Activated naive CD4-positive, alpha-beta T cell treated with anti-CD3 and anti-CD28 coated beads for 36 hours (primary cell): ENCODE data around the gene ZNF701. TPM values are rescaled to one million over a fixed set of nuclear protein-coding genes. Genes with fewer than 3 reads are reported as not detected.
"Not testable (repeated sequence)": the region's sequence is repeated elsewhere in the genome, so short reads cannot be mapped to it uniquely, and the experiment has no call there.

ENCODE experiments used
- CTCF ChIA-PET: fragments of 350-600 bp; sonication (Branson Sonifier 250); formaldehyde crosslinking; loops from one replicate; lab custom pipeline; 2021; ENCODE audit warnings: antibody characterized with exemption; lab: Charles Lee
- DNase-seq: peaks from one replicate; pipeline ENCODE4 v3.0.0-alpha.2; 2020
- H3K27ac Mint-ChIP-seq: one replicate; pipeline ENCODE4 v1.8.0; 2021; ENCODE audit warnings: mild to moderate bottlenecking, mixed read lengths
- H3K27me3 Mint-ChIP-seq: one replicate; pipeline ENCODE4 v1.8.0; 2021; ENCODE audit warnings: low read depth, mixed read lengths
- H3K36me3 Mint-ChIP-seq: one replicate; pipeline ENCODE4 v1.8.0; 2021; ENCODE audit warnings: low read depth, mixed read lengths
- H3K4me1 Mint-ChIP-seq: one replicate; pipeline ENCODE4 v1.8.0; 2021; ENCODE audit warnings: low read depth, mixed read lengths
- H3K4me3 Mint-ChIP-seq: one replicate; pipeline ENCODE4 v1.8.0; 2021; ENCODE audit warnings: mild to moderate bottlenecking, moderate library complexity, mixed read lengths
- H3K9me3 Mint-ChIP-seq: one replicate; pipeline ENCODE4 v1.8.0; 2021; ENCODE audit warnings: mixed read lengths
- intact Hi-C: fragments of 100-400 bp; cut with micrococcal nuclease; formaldehyde crosslinking; loops from one replicate; pipeline ENCODE4 v1.15.1; 2023
- total RNA-seq, 2 experiments: library from RNA; stranded (reverse); gene quantifications; one replicate each; pipeline ENCODE4 v1.2.3, GENCODE V29; 2021

Gene ZNF701
- total RNA-seq, 2 experiments from 2014 or later: 13.8 to 15.0 TPM

DNA sequence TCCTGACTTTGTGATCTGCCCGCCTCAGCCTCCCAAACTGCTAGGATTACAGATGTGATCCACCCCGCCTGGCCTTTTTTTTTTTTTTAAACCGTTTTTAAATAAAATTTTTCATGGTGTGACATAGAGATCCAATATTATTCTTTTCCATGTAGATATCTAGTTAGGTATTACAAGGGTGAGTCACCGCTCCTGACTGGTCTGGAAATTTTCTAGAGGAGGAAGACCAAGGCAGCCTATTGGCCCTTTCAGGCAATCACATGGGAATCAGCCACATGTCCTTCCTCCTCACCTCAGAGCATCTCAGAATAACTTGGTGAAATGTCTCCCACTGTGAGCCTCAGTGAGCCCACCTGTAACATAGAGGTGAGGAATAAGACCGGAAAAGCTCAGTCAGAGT, 28.9 kb upstream of the ZNF701 start:
- H3K27me3 Mint-ChIP-seq, H3K27ac Mint-ChIP-seq, intact Hi-C loops, H3K4me3 Mint-ChIP-seq, CTCF ChIA-PET, DNase-seq: not testable (repeated sequence)
- Mint-ChIP-seq H3K36me3 (peaks cover 78% of the 10 kb centered on the region), H3K9me3 (peaks cover 38% of the 10 kb centered on the region), H3K4me1 (peaks cover 31% of the 10 kb centered on the region)

DNA sequence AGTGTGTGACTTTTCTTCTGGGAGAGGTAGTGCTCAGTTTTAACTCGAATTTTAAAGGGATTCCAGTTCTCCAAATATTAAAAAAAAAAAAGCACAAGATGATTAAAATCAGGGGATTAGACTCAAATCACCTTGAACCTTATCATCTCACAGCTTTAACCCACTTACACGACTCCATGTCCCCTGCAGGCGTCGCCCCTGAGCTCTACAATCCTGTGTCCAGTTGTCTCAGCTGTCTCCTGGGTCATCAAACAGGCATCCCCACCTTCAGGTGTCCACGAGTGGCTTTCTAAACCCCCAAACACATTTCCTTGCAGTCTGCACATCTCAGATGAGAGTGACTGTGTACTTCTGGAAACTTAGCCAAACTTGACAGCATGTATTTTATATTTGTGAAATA, 28.5 kb upstream of the ZNF701 start:
- CTCF ChIA-PET: no interaction called here

DNA sequence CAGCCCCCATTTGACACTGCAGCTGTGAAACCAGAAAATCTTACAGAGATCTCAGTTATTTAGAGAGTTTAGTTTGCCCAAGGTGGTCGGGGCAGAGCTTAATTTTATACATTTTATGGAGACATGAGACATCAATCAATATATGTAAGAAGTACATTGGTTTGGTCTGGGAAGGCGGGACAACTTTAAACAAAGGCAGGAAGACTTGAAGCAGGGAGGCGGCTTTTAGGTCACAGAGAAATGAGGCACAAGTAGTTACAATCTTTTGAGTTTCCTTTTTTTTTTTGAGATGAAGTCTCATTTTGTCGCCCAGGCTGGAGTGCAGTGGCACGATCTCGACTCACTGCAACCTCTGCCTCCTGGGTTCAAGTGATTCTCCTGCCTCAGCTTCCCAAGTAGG, 27.5 kb upstream of the ZNF701 start:
- H3K9me3 Mint-ChIP-seq: peaks cover 35% of the 10 kb centered on the region
- peak overlapping the region; percentile 46 for H3K27ac Mint-ChIP-seq
- intact Hi-C loops, H3K27me3 Mint-ChIP-seq, H3K4me3 Mint-ChIP-seq, DNase-seq: not testable (repeated sequence)
- CTCF ChIA-PET: interaction anchor here (0.6 to 0.7 kb wide), 2 partner anchors 46 to 546 kb away, joined by 3 to 4 read pairs; no protein-coding TSS in a partner anchor
- H3K36me3 Mint-ChIP-seq: peaks cover 81% of the 10 kb centered on the region
- peaks cover 18% of the 10 kb centered on the region for H3K4me1 Mint-ChIP-seq

More for the DNA sequence above, 28.5 kb upstream of the ZNF701 start:
- Mint-ChIP-seq H3K4me3 (no peak overlapping the region), H3K36me3 (peaks cover 80% of the 10 kb centered on the region), H3K4me1 (peaks cover 26% of the 10 kb centered on the region), H3K27me3 (no peaks in the 10 kb centered on the region), H3K9me3 (peaks cover 38% of the 10 kb centered on the region), H3K27ac (no peak overlapping the region)
- DNase-seq: no peak
- intact Hi-C loops: no loop called here

DNA sequence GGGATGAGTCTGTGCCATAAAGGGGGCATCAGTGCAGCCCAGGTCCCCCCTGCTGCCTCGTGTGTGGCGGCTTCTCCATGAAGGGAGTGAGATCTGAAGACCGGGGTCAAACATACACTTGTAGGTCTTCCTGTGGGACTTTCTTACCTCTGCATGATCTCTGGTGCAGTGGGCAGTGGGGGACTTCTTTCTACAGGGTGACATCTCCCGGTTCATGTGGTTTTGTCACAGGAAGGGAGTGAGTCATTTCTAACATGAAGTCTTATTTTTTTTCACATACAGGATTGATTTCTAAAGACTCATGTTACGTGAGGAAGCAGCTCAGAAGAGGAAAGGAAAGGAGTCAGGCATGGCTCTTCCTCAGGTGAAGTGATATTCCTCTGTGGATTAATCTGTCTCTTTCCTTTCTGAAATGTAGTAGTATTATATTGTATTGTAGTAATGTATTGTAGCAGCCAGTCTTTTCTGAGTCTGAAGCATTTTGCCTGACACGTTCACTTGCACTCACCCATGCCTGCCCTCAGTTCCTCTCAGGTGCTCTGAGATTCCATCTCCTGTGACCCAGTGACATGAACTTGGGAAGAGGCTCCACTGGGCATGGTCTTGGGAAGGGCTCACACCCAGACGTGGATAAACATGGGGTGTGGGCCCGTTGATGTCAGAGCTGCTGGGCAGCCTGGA, 27.0 kb upstream of the ZNF701 start:
- CTCF ChIA-PET: interaction anchor here (0.6 to 0.7 kb wide), 2 partner anchors 45 to 546 kb away, joined by 3 to 4 read pairs; no protein-coding TSS in a partner anchor
- Mint-ChIP-seq H3K4me1 (peaks cover 18% of the 10 kb centered on the region), H3K27ac (peak overlapping the region; percentile 46), H3K9me3 (peaks cover 35% of the 10 kb centered on the region), H3K27me3 (no peaks in the 10 kb centered on the region), H3K4me3 (no peak overlapping the region), H3K36me3 (peaks cover 87% of the 10 kb centered on the region)
- peak; percentile 64 for DNase-seq
- intact Hi-C loops: loop anchor here (1.0 kb wide), 1 partner anchor 27 kb away; the partner anchor contains the start of gene ZNF701

GRCh38 chr19:52554216-52554971, 15.7 kb upstream of the ZNF701 start:
- Mint-ChIP-seq H3K27ac (no peak overlapping the region), H3K27me3 (no peaks in the 10 kb centered on the region), H3K36me3 (peaks cover 89% of the 10 kb centered on the region), H3K4me3 (no peak overlapping the region), H3K9me3 (peaks cover 64% of the 10 kb centered on the region), H3K4me1 (no peaks in the 10 kb centered on the region)
- DNase-seq: no peak
- CTCF ChIA-PET: no interaction called here
- intact Hi-C loops: no loop called here

GRCh38 chr19:52557231-52557995, 12.7 kb upstream of the ZNF701 start:
- CTCF ChIA-PET: no interaction called here
- H3K27ac Mint-ChIP-seq: no peak overlapping the region
- no peaks in the 10 kb centered on the region for H3K27me3 Mint-ChIP-seq
- peaks cover 73% of the 10 kb centered on the region for H3K9me3 Mint-ChIP-seq
- peaks cover 85% of the 10 kb centered on the region for H3K36me3 Mint-ChIP-seq
- no peak for DNase-seq
- no peaks in the 10 kb centered on the region for H3K4me1 Mint-ChIP-seq
- intact Hi-C loops: no loop called here
- H3K4me3 Mint-ChIP-seq: no peak overlapping the region

DNA sequence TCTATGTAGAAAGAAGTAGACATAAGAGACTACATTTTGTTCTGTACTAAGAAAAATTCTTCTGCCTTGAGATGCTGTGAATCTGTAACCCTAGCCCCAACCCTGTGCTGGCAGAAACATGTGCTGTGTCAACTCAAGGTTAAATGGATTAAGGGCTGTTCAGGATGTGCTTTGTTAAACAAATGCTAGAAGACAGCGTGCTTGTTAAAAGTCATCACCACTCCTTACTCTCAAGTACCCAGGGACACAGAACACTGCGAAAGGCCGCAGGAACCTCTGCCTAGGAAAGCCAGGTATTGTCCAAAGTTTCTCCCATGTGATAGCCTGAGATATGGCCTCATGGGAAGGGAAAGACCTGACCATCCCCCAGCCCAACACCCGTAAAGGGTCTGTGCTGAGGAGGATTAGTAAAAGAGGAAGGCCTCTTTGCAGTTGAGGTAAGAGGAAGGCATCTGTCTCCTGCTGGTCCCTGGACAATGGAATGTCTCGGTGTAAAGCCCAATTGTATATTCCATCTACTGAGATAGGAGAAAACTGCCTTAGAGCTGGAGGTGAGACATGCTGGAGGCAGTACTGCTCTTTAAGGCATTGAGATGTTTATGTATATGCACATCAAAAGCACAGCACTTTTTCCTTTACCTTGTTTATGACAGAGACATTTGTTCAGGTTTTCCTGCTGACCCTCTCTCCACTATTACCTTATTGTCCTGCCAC, 11.2 kb upstream of the ZNF701 start:
- CTCF ChIA-PET: not testable (repeated sequence)
- peaks cover 71% of the 10 kb centered on the region for H3K9me3 Mint-ChIP-seq

GRCh38 chr19:52561611-52562010, 8.5 kb upstream of the ZNF701 start:
- H3K27me3 Mint-ChIP-seq, intact Hi-C loops, H3K4me3 Mint-ChIP-seq, DNase-seq, H3K27ac Mint-ChIP-seq, H3K4me1 Mint-ChIP-seq: not testable (repeated sequence)
- peaks cover 67% of the 10 kb centered on the region for H3K9me3 Mint-ChIP-seq
- CTCF ChIA-PET: interaction anchor here (0.7 kb wide), 1 partner anchor 36 kb away, joined by 3 read pairs; no protein-coding TSS in a partner anchor
- H3K36me3 Mint-ChIP-seq: peaks cover 74% of the 10 kb centered on the region

More for the DNA sequence above, 11.2 kb upstream of the ZNF701 start:
- H3K4me1 Mint-ChIP-seq, DNase-seq, intact Hi-C loops, H3K27me3 Mint-ChIP-seq, H3K4me3 Mint-ChIP-seq, H3K27ac Mint-ChIP-seq: not testable (repeated sequence)
- peaks cover 84% of the 10 kb centered on the region for H3K36me3 Mint-ChIP-seq

- no peak for DNase-seq
- Mint-ChIP-seq H3K36me3 (peaks cover 51% of the 10 kb centered on the region), H3K4me3 (no peak overlapping the region), H3K4me1 (peaks cover 14% of the 10 kb centered on the region), H3K9me3 (peaks cover 50% of the 10 kb centered on the region), H3K27me3 (no peaks in the 10 kb centered on the region), H3K27ac (no peak overlapping the region)
- intact Hi-C loops: no loop called here
- CTCF ChIA-PET: interaction anchor here (0.6 kb wide), 1 partner anchor 60 kb away, joined by 4 read pairs; no protein-coding TSS in a partner anchor
These were observed 4.0 kb upstream of the ZNF701 start for GRCh38 chr19:52566121-52566520.

GRCh38 chr19:52566588-52566987, 3.5 kb upstream of the ZNF701 start:
- CTCF ChIA-PET: no interaction called here
- Mint-ChIP-seq H3K4me1 (peaks cover 19% of the 10 kb centered on the region), H3K36me3 (peaks cover 51% of the 10 kb centered on the region), H3K9me3 (peaks cover 49% of the 10 kb centered on the region), H3K27me3 (no peaks in the 10 kb centered on the region), H3K27ac (no peak overlapping the region), H3K4me3 (no peak overlapping the region)
- intact Hi-C loops: no loop called here
- DNase-seq: no peak

DNA sequence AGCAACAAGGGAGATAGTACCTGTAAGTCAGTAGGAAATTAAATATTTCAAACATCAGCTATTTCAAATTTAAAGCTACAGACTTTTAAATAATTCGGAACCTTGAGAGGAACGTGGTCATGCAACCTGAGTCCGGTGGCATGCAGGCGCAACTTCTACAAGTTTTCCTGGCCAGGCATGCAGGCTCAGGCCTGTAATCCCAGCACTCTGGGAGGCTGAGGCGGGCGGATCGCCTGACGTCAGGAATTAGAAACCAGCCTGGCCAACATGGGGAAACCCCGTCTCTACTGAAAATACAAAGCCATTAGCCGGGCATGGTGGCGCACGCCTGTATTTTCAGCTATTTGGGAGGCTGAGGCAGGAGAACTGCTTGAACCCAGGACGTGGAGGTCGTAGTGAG, 2.2 kb upstream of the ZNF701 start:
- peaks cover 27% of the 10 kb centered on the region for H3K4me1 Mint-ChIP-seq
- H3K27me3 Mint-ChIP-seq: no peaks in the 10 kb centered on the region
- H3K9me3 Mint-ChIP-seq: peaks cover 47% of the 10 kb centered on the region
- H3K36me3 Mint-ChIP-seq: peaks cover 54% of the 10 kb centered on the region
- CTCF ChIA-PET: no interaction called here
- DNase-seq: no peak
- no peak overlapping the region for H3K4me3 Mint-ChIP-seq
- H3K27ac Mint-ChIP-seq: no peak overlapping the region
- intact Hi-C loops: no loop called here
